ENCODE results near the gene CDKL4. TPM values are rescaled to one million over a fixed set of nuclear protein-coding genes. Genes with fewer than 3 reads are reported as not detected.

The CDKL4 gene
- total and polyA plus RNA-seq, 2 of the 13 experiments (the other 11 are each of a cell fraction or from before 2014, with no cell fraction given), result 0.29 to 0.50 TPM

DNA sequence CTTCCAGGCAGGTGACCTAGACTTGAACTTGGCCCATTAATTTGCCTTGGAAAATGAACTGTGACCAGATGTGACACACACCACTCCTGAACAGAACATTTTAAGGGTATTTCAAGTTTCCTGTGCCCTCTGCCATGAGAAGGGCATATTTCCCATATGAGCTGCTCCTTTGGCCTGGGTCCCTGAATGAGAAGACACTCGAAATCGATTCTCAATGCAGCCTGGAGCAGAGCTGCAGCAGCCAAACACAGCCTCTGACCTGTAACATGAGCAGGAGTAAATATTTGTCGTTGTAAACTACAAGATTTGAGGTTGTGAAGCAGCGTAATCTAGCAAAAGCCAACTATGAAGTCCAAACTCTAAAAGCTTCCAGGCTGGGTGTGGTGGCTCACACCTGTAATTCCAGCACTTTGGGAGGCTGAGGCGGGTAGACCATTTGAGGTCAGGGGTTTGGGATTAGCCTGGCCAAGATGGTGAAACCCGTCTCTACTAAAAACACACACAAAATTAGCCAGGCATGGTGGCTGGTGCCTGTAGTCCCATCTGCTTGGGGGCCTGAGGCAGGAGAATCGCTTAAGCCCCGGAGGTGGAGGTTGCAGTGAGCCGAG lies 92.8 kb downstream of the CDKL4 start (continued):
- no peak for TF ChIP-seq ZNF570 (CRISPR knock-in tag; IDR thresholded peaks at IDR 0.05; ENCODE audit: borderline replicate concordance)
- no peak for TF ChIP-seq ATRX (CRISPR knock-in tag; IDR thresholded peaks at IDR 0.05; ENCODE audit: borderline replicate concordance)
- TF ChIP-seq, protein P1, sequence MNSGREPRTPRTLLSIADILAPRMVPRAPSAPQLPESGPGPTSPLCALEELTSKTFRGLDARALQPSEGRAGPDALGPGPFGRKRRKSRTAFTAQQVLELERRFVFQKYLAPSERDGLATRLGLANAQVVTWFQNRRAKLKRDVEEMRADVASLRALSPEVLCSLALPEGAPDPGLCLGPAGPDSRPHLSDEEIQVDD (CRISPR knock-in tag; IDR thresholded peaks at IDR 0.05; ENCODE audit: borderline replicate concordance), result no peak
- TF ChIP-seq ZNF772 (CRISPR knock-in tag; IDR thresholded peaks at IDR 0.05), result peak; percentile 69
- no peak for TF ChIP-seq FIP1L1 (IDR thresholded peaks at IDR 0.05; ENCODE audit: borderline replicate concordance, insufficient read depth, low read depth, low read length)
- no peak for TF ChIP-seq SRSF1 (optimal IDR thresholded peaks at IDR 0.05; ENCODE audit: low read depth, low read length)
- no peak for TF ChIP-seq RAD51 (IDR thresholded peaks at IDR 0.05; ENCODE audit: borderline replicate concordance)
- TF ChIP-seq, protein P2, sequence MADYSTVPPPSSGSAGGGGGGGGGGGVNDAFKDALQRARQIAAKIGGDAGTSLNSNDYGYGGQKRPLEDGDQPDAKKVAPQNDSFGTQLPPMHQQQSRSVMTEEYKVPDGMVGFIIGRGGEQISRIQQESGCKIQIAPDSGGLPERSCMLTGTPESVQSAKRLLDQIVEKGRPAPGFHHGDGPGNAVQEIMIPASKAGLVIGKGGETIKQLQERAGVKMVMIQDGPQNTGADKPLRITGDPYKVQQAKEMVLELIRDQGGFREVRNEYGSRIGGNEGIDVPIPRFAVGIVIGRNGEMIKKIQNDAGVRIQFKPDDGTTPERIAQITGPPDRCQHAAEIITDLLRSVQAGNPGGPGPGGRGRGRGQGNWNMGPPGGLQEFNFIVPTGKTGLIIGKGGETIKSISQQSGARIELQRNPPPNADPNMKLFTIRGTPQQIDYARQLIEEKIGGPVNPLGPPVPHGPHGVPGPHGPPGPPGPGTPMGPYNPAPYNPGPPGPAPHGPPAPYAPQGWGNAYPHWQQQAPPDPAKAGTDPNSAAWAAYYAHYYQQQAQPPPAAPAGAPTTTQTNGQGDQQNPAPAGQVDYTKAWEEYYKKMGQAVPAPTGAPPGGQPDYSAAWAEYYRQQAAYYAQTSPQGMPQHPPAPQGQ (CRISPR knock-in tag; IDR thresholded peaks at IDR 0.05; ENCODE audit: borderline replicate concordance), result no peak
- TF ChIP-seq NCOA1 (CRISPR knock-in tag; IDR thresholded peaks at IDR 0.05), result peak; percentile 73; the same call in 1 of the 2 replicates
- peak; percentile 94 for TF ChIP-seq ZNF556 (CRISPR knock-in tag; IDR thresholded peaks at IDR 0.05; ENCODE audit: borderline replicate concordance)
- TF ChIP-seq NFKB2 (CRISPR knock-in tag; IDR thresholded peaks at IDR 0.05; ENCODE audit: borderline replicate concordance), result no peak
- peak; percentile 83 for TF ChIP-seq ZNF605 (CRISPR knock-in tag; IDR thresholded peaks at IDR 0.05)
- TF ChIP-seq ZNF572 (CRISPR knock-in tag; IDR thresholded peaks at IDR 0.05), result peak; percentile 24; the same call in 1 of the 2 replicates
- no peak for TF ChIP-seq CENPT (CRISPR knock-in tag; IDR thresholded peaks at IDR 0.05; ENCODE audit: low read depth)
- TF ChIP-seq, protein P3, sequence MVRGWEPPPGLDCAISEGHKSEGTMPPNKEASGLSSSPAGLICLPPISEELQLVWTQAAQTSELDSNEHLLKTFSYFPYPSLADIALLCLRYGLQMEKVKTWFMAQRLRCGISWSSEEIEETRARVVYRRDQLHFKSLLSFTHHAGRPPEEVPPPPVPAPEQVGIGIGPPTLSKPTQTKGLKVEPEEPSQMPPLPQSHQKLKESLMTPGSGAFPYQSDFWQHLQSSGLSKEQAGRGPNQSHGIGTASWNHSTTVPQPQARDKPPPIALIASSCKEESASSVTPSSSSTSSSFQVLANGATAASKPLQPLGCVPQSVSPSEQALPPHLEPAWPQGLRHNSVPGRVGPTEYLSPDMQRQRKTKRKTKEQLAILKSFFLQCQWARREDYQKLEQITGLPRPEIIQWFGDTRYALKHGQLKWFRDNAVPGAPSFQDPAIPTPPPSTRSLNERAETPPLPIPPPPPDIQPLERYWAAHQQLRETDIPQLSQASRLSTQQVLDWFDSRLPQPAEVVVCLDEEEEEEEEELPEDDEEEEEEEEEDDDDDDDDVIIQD (CRISPR knock-in tag; IDR thresholded peaks at IDR 0.05; ENCODE audit: low read depth), result peak; percentile 94
- peak; percentile 68; the same call in 1 of the 2 replicates for TF ChIP-seq ARNTL (CRISPR knock-in tag; IDR thresholded peaks at IDR 0.05)
- TF ChIP-seq, protein P4, sequence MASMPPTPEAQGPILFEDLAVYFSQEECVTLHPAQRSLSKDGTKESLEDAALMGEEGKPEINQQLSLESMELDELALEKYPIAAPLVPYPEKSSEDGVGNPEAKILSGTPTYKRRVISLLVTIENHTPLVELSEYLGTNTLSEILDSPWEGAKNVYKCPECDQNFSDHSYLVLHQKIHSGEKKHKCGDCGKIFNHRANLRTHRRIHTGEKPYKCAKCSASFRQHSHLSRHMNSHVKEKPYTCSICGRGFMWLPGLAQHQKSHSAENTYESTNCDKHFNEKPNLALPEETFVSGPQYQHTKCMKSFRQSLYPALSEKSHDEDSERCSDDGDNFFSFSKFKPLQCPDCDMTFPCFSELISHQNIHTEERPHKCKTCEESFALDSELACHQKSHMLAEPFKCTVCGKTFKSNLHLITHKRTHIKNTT (CRISPR knock-in tag; IDR thresholded peaks at IDR 0.05), result no peak
- peak; percentile 70; the same call in 1 of the 2 replicates for TF ChIP-seq TRIM24 (CRISPR knock-in tag; IDR thresholded peaks at IDR 0.05)
- TF ChIP-seq, protein P5, sequence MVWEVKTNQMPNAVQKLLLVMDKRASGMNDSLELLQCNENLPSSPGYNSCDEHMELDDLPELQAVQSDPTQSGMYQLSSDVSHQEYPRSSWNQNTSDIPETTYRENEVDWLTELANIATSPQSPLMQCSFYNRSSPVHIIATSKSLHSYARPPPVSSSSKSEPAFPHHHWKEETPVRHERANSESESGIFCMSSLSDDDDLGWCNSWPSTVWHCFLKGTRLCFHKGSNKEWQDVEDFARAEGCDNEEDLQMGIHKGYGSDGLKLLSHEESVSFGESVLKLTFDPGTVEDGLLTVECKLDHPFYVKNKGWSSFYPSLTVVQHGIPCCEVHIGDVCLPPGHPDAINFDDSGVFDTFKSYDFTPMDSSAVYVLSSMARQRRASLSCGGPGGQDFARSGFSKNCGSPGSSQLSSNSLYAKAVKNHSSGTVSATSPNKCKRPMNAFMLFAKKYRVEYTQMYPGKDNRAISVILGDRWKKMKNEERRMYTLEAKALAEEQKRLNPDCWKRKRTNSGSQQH (CRISPR knock-in tag; IDR thresholded peaks at IDR 0.05; ENCODE audit: low read depth), result no peak
- TF ChIP-seq ZNF766 (CRISPR knock-in tag; IDR thresholded peaks at IDR 0.05; ENCODE audit: borderline replicate concordance), result no peak
- TF ChIP-seq NFATC3 (CRISPR knock-in tag; IDR thresholded peaks at IDR 0.05), result no peak
- no peak for TF ChIP-seq FLYWCH1 (CRISPR knock-in tag; IDR thresholded peaks at IDR 0.05)

Measured in HepG2 (cell line).